ENCODE results near the gene GRIN2A.

Gene GRIN2A

DNA sequence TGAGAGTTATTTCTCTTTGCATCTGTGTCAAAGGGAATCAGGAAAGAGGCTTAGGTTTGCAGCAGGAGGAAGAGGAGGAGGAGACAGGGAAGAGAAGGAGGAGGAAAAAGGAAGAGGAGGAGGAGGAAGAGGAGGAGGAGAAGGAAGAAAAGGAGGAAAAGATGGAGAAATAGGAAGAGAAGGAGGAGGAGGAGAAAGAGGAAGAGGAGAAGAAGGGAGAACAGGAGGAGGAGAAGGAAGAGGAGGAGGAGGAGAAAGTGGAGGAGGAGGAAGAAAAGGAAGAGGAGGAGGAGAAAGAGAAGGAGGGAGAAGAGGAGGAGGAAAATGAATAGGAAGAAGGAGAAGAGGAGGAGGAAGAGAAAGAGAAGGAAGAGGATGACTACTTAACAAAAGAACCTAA lies 459.1 kb downstream of the GRIN2A start:
- Mint-ChIP-seq H3K27me3 (no peaks in the 10 kb centered on the region), H3K4me3 (no peak overlapping the region), H3K27ac (no peak overlapping the region), H3K36me3 (ENCODE audit: low read depth) (no peaks in the 10 kb centered on the region), H3K9me3 (no peaks in the 10 kb centered on the region), H3K4me1 (no peaks in the 10 kb centered on the region)
- ATAC-seq = no peak
- DNase-seq = no peak

DNA sequence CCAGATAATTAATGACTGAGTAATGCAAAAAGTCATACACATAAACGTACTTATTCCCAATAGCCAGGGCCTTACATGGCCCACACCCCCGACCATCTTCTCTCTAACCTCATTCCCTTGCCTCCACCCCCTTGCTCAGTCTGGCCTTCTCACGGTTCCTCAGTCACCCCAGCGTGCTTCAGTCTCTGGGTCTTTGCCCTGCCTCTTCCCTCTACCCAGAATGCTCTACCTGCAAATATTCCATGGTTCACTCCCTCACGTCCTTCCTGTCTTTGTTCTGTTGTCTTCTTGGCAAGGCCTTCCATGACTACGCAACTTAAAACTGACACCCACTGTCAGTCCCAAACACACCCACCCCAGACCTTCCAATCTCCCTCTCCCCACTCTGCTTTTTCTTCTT lies 468.3 kb downstream of the GRIN2A start:
- no peak for ATAC-seq

DNA sequence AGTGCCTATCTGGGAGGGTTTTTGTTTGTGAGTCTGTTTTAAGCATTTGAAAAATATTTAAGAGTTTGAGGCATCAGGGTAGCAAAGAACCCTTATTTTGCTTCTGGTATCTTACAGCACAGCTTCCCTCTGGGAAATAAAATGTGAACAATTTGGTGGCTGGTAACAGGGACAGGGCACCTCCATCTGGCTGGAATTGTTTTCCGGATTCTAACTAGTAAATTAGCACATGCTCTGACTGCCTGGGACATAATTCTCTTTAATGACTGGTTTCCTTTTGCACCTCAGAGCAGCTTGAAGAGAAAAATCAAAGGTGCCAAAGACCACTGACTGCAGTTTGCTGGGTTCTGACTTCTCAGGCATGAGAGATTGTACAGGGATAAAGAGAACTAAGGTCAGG lies 469.1 kb downstream of the GRIN2A start:
- H3K36me3 Mint-ChIP-seq (ENCODE audit: low read depth) = no peaks in the 10 kb centered on the region
- DNase-seq (no peak), ATAC-seq (no peak)
- H3K27me3 Mint-ChIP-seq = no peaks in the 10 kb centered on the region
- no peak overlapping the region for H3K4me3 Mint-ChIP-seq
- no peak overlapping the region for H3K27ac Mint-ChIP-seq
- peaks cover 9% of the 10 kb centered on the region for H3K9me3 Mint-ChIP-seq
- H3K4me1 Mint-ChIP-seq = no peaks in the 10 kb centered on the region

More for the DNA sequence above, 468.3 kb downstream of the GRIN2A start:
- no peak overlapping the region for H3K27ac Mint-ChIP-seq
- H3K9me3 Mint-ChIP-seq = peaks cover 9% of the 10 kb centered on the region
- DNase-seq = no peak
- no peaks in the 10 kb centered on the region for H3K36me3 Mint-ChIP-seq (ENCODE audit: low read depth)
- H3K4me1 Mint-ChIP-seq = no peaks in the 10 kb centered on the region
- H3K4me3 Mint-ChIP-seq = no peak overlapping the region
- H3K27me3 Mint-ChIP-seq = no peaks in the 10 kb centered on the region

DNA sequence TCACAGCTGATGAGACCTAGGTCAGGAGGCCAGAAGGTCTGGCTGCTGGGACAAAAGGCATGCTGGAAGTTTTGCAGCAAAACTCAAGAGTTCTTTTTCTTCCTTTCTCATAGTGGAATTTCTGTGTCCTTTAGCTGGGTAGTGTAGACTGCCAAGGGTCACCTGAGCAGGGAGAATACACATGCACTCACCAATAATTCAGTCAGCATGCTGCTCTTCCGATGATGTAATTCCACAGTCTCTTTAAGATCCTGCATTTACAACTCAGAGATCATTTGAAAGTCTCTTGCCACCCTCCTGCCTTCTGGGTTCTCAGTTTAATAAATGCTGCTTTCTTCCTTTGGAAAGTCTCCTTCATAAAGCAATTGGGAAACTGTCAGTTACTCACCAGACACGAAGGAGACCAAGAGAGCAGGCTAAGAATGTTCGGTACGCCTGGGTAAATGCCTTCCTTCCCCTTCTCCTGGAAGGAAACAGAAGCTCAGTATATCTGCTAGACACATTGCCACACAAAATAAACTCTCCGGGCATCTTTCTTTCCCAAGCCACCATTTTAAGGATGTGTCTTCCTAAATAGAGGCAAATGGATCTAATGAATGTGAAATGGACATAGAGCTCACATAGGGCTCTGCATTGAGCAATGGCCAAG lies 473.1 kb downstream of the GRIN2A start:
- no peak overlapping the region for H3K4me3 Mint-ChIP-seq
- peaks cover 7% of the 10 kb centered on the region for H3K9me3 Mint-ChIP-seq
- DNase-seq (no peak), ATAC-seq (no peak)
- H3K27ac Mint-ChIP-seq = no peak overlapping the region
- H3K36me3 Mint-ChIP-seq (ENCODE audit: low read depth) = no peaks in the 10 kb centered on the region
- no peaks in the 10 kb centered on the region for H3K27me3 Mint-ChIP-seq
- no peaks in the 10 kb centered on the region for H3K4me1 Mint-ChIP-seq

DNA sequence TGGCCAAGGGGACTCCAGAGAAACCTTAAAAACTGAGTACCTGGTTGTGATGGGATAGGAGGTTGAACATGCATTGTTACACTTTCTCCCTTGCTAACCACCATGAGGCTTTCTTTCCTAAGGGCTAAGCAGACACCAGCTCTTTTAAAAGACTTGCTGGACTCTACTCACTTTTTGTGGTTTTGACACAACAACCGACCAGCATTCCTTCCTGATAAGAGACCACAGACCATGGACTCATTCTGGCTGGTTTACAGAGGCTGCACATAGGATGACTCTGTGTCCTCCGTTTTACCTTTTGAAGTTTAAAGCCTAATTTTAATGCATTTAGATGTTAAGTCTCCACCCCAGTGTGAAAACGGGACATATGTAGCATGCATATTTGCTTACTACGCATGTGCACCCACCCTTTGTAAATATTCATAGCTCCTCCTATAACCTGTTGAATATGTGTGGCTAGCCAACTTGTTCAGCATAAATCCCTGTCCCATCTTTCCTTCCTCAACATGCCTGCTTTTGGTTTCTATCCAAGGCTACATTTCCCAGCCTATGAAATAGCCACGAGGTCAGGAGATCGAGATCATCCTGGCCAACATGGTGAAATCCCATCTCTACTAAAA lies 475.9 kb downstream of the GRIN2A start:
- DNase-seq (no peak), ATAC-seq (no peak)
- Mint-ChIP-seq H3K27me3 (no peaks in the 10 kb centered on the region), H3K4me3 (no peak overlapping the region), H3K27ac (no peak overlapping the region), H3K36me3 (ENCODE audit: low read depth) (no peaks in the 10 kb centered on the region), H3K9me3 (peaks cover 3% of the 10 kb centered on the region), H3K4me1 (no peaks in the 10 kb centered on the region)

DNA sequence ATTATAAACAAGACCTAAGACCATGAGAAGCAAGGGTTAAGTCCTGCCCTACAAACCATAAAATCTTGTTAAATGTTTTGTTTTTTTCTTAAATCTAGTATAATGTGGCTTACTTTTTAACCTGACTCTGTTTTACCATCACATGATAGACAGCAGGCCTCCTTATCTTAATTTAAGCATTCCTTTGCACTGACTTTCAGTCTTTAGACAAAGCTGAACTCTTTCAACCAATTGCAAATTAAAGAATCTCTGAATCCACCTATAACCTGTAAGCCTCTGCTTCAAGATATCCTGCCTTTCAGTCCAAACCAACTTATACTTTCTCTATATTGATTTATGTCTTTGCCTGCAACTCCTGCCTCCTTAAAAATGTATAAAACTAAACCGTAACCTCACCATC lies 478.5 kb downstream of the GRIN2A start:
- Mint-ChIP-seq H3K4me1 (no peaks in the 10 kb centered on the region), H3K9me3 (peaks cover 3% of the 10 kb centered on the region), H3K27ac (no peak overlapping the region), H3K27me3 (no peaks in the 10 kb centered on the region), H3K4me3 (no peak overlapping the region), H3K36me3 (ENCODE audit: low read depth) (no peaks in the 10 kb centered on the region)
- ATAC-seq (no peak), DNase-seq (no peak)
